HEK293 (cell line): Measurements from ENCODE around the gene TEX12.

Experiments
- CTCF ChIA-PET: fragments of 350-600 bp; formaldehyde crosslinking; extraction: SDS; loops from one replicate; lab custom pipeline; 2021; ENCODE audit warnings: antibody characterized with exemption; lab: Yijun Ruan, JAX
- POLR2A ChIA-PET: fragments of 300-600 bp; formaldehyde crosslinking; extraction: SDS; loops from one replicate; lab custom pipeline; 2020; ENCODE audit warnings: antibody characterized with exemption, inconsistent platforms; lab: Yijun Ruan, JAX
- H3K27ac ChIP-seq: fragments of 200-500 bp; sonication (Bioruptor generic); 2 replicates; pipeline ENCODE4 v1.5.1; 2014; ENCODE audit warnings: low read depth, low read length, control low read depth, inconsistent platforms; ENCODE audit errors: extremely low read depth
- H3K36me3 ChIP-seq, 2 experiments: fragments of 200-500 bp in 1 of 2; sonication (Bioruptor generic) in 1 of 2; 1 replicate in 1 of 2; 2 replicates in 1 of 2; pipeline ENCODE4 v1.5.1; 2014 to 2017; ENCODE audit warnings: inconsistent platforms in 2 of 2, low read length in 2 of 2; ENCODE audit not compliant: control insufficient read depth in 2 of 2, insufficient read depth in 1 of 2
- H3K4me1 ChIP-seq: fragments of 200-500 bp; sonication (Bioruptor generic); 2 replicates; pipeline ENCODE4 v1.5.1; 2014; ENCODE audit warnings: mild to moderate bottlenecking, low read length, inconsistent platforms; ENCODE audit not compliant: control insufficient read depth, insufficient read depth
- H3K4me3 ChIP-seq: 2 replicates; pipeline ENCODE4 v1.5.1; 2011; ENCODE audit warnings: low read depth, mild to moderate bottlenecking, control low read depth, low read length, moderate library complexity
- H3K9me3 ChIP-seq: fragments of 200-500 bp; sonication (Bioruptor generic); 2 replicates; pipeline ENCODE4 v1.5.1; 2014; ENCODE audit warnings: low read depth, low read length, inconsistent platforms; ENCODE audit not compliant: control insufficient read depth, insufficient read depth
- BCL11B ChIP-seq: fragments of 450-650 bp; formaldehyde crosslinking; IDR thresholded peaks from 2 replicates; pipeline ENCODE4 v1.5.1; 2016; ENCODE audit warnings: low read depth, missing biosample characterization, missing genetic modification characterization
- CTCF ChIP-seq: fragments of 450-650 bp; formaldehyde crosslinking; IDR thresholded peaks from 2 replicates; pipeline ENCODE4 v1.5.1; 2016; ENCODE audit warnings: missing biosample characterization, missing genetic modification characterization
- EGR2 ChIP-seq: fragments of 450-650 bp; formaldehyde crosslinking; IDR thresholded peaks from 2 replicates; pipeline ENCODE4 v1.5.1; 2016; ENCODE audit warnings: low read depth, missing biosample characterization, missing genetic modification characterization
- FEZF1 ChIP-seq: fragments of 450-650 bp; formaldehyde crosslinking; IDR thresholded peaks from 2 replicates; pipeline ENCODE4 v1.5.1; 2016; ENCODE audit warnings: missing biosample characterization, missing genetic modification characterization
- KLF7 ChIP-seq: fragments of 450-650 bp; formaldehyde crosslinking; IDR thresholded peaks from 2 replicates; pipeline ENCODE4 v1.5.1; 2016; ENCODE audit warnings: missing biosample characterization, missing genetic modification characterization, borderline replicate concordance
- KLF9 ChIP-seq: fragments of 450-650 bp; formaldehyde crosslinking; IDR thresholded peaks from 2 replicates; pipeline ENCODE4 v1.5.1; 2016; ENCODE audit warnings: missing biosample characterization, missing genetic modification characterization, low read depth
- PBX3 ChIP-seq: sonication (generic); formaldehyde crosslinking; IDR thresholded peaks from 2 replicates; pipeline ENCODE4 v1.8.1; 2022; ENCODE audit warnings: mild to moderate bottlenecking, moderate library complexity, missing genetic modification reagents
- SP2 ChIP-seq: fragments of 450-650 bp; formaldehyde crosslinking; IDR thresholded peaks from 2 replicates; pipeline ENCODE4 v1.5.1; 2016; ENCODE audit warnings: missing biosample characterization, missing genetic modification characterization
- SP7 ChIP-seq: fragments of 450-650 bp; formaldehyde crosslinking; IDR thresholded peaks from 2 replicates; pipeline ENCODE4 v1.5.1; 2016; ENCODE audit warnings: missing biosample characterization, missing genetic modification characterization
- TRIM28 ChIP-seq: IDR thresholded peaks from 2 replicates; pipeline ENCODE4 v1.6.1; 2011; ENCODE audit warnings: low read length, control low read depth, borderline replicate concordance
- ZBTB21 ChIP-seq: fragments of 450-650 bp; formaldehyde crosslinking; IDR thresholded peaks from 2 replicates; pipeline ENCODE4 v1.5.1; 2017; ENCODE audit warnings: missing biosample characterization, missing genetic modification characterization
- ZEB2 ChIP-seq: fragments of 450-650 bp; formaldehyde crosslinking; IDR thresholded peaks from 2 replicates; pipeline ENCODE4 v1.5.1; 2016; ENCODE audit warnings: missing biosample characterization, missing genetic modification characterization
- ZNF398 ChIP-seq: fragments of 450-650 bp; formaldehyde crosslinking; IDR thresholded peaks from 2 replicates; pipeline ENCODE4 v1.5.1; 2017; ENCODE audit warnings: missing biosample characterization, missing genetic modification characterization
- ZNF529 ChIP-seq: fragments of 450-650 bp; formaldehyde crosslinking; IDR thresholded peaks from 2 replicates; pipeline ENCODE4 v1.5.1; 2017; ENCODE audit warnings: missing genetic modification characterization, missing biosample characterization; ENCODE audit not compliant: insufficient replicate concordance
- ZNF558 ChIP-seq: fragments of 450-650 bp; formaldehyde crosslinking; IDR thresholded peaks from 2 replicates; pipeline ENCODE4 v1.5.1; 2016; ENCODE audit warnings: missing biosample characterization, missing genetic modification characterization
- ZNF560 ChIP-seq: fragments of 450-650 bp; formaldehyde crosslinking; IDR thresholded peaks from 2 replicates; pipeline ENCODE4 v1.5.1; 2017; ENCODE audit warnings: missing biosample characterization, missing genetic modification characterization, borderline replicate concordance
- ZNF571 ChIP-seq: fragments of 450-650 bp; formaldehyde crosslinking; IDR thresholded peaks from 2 replicates; pipeline ENCODE4 v1.5.0; 2017; ENCODE audit warnings: missing biosample characterization, missing genetic modification characterization
- ZNF596 ChIP-seq: fragments of 450-650 bp; IDR thresholded peaks from 2 replicates; pipeline ENCODE4 v1.5.0; 2018; ENCODE audit warnings: missing biosample characterization, mild to moderate bottlenecking, missing genetic modification characterization, moderate library complexity
- ZNF654 ChIP-seq: fragments of 450-650 bp; formaldehyde crosslinking; IDR thresholded peaks from 2 replicates; pipeline ENCODE4 v1.5.1; 2016; ENCODE audit warnings: low read depth, missing biosample characterization, missing genetic modification characterization
- ZNF701 ChIP-seq: fragments of 450-650 bp; formaldehyde crosslinking; IDR thresholded peaks from 2 replicates; pipeline ENCODE4 v1.5.1; 2016; ENCODE audit warnings: missing biosample characterization, missing genetic modification characterization
- TF ChIP-seq, protein P1 (sequence below): fragments of 450-650 bp; formaldehyde crosslinking; conservative IDR thresholded peaks from 2 replicates; pipeline ENCODE4 v1.5.1; 2016; ENCODE audit warnings: low read depth, missing biosample characterization, missing genetic modification characterization
- TF ChIP-seq, protein P2 (sequence below): fragments of 450-650 bp; formaldehyde crosslinking; IDR thresholded peaks from 2 replicates; pipeline ENCODE4 v1.5.1; 2016; ENCODE audit warnings: missing biosample characterization, missing genetic modification characterization
- TF ChIP-seq, protein P3 (sequence below): fragments of 450-650 bp; IDR thresholded peaks from 2 replicates; pipeline ENCODE4 v1.5.1; 2018; ENCODE audit warnings: missing biosample characterization, missing genetic modification characterization

The TEX12 gene

GRCh38 chr11:112156956-112157766 is 10.0 kb upstream of the TEX12 start:
- ChIA-PET CTCF (interaction anchor here (0.6 to 1.7 kb wide), 8 partner anchors 10 to 123 kb away, joined by 3 to 11 read pairs (median 6); partner anchors contain the start of gene BCO2), POLR2A (interaction anchor here (1.5 kb wide), 1 partner anchor 12 kb away, joined by 6 read pairs; no protein-coding TSS in a partner anchor)
- no peaks in the 10 kb centered on the region for H3K36me3 ChIP-seq
- no peak overlapping the region for H3K4me3 ChIP-seq
- no peaks in the 10 kb centered on the region for H3K4me1 ChIP-seq
- no peak overlapping the region for H3K27ac ChIP-seq
- no peaks in the 10 kb centered on the region for H3K9me3 ChIP-seq
- TF ChIP-seq ZBTB21 (tag by site-specific recombination) (peak; percentile 75), ZNF558 (no peak), PBX3 (CRISPR knock-in tag) (no peak), ZNF596 (tag by site-specific recombination) (no peak), TRIM28 (no peak), ZNF654 (tag by site-specific recombination) (peak; percentile 4; the same call in 1 of the 2 replicates), FEZF1 (no peak), ZNF398 (tag by site-specific recombination) (no peak), KLF9 (no peak), ZEB2 (peak; percentile 56), SP2 (tag by site-specific recombination) (no peak), SP7 (tag by site-specific recombination) (peak; percentile 28; the same call in 1 of the 2 replicates), ZNF529 (no peak), ZNF701 (tag by site-specific recombination) (no peak), ZNF560 (no peak), EGR2 (tag by site-specific recombination) (no peak), KLF7 (no peak), ZNF571 (tag by site-specific recombination) (no peak), CTCF (tag by site-specific recombination) (no peak), BCL11B (tag by site-specific recombination) (no peak)
- TF ChIP-seq, protein P1, sequence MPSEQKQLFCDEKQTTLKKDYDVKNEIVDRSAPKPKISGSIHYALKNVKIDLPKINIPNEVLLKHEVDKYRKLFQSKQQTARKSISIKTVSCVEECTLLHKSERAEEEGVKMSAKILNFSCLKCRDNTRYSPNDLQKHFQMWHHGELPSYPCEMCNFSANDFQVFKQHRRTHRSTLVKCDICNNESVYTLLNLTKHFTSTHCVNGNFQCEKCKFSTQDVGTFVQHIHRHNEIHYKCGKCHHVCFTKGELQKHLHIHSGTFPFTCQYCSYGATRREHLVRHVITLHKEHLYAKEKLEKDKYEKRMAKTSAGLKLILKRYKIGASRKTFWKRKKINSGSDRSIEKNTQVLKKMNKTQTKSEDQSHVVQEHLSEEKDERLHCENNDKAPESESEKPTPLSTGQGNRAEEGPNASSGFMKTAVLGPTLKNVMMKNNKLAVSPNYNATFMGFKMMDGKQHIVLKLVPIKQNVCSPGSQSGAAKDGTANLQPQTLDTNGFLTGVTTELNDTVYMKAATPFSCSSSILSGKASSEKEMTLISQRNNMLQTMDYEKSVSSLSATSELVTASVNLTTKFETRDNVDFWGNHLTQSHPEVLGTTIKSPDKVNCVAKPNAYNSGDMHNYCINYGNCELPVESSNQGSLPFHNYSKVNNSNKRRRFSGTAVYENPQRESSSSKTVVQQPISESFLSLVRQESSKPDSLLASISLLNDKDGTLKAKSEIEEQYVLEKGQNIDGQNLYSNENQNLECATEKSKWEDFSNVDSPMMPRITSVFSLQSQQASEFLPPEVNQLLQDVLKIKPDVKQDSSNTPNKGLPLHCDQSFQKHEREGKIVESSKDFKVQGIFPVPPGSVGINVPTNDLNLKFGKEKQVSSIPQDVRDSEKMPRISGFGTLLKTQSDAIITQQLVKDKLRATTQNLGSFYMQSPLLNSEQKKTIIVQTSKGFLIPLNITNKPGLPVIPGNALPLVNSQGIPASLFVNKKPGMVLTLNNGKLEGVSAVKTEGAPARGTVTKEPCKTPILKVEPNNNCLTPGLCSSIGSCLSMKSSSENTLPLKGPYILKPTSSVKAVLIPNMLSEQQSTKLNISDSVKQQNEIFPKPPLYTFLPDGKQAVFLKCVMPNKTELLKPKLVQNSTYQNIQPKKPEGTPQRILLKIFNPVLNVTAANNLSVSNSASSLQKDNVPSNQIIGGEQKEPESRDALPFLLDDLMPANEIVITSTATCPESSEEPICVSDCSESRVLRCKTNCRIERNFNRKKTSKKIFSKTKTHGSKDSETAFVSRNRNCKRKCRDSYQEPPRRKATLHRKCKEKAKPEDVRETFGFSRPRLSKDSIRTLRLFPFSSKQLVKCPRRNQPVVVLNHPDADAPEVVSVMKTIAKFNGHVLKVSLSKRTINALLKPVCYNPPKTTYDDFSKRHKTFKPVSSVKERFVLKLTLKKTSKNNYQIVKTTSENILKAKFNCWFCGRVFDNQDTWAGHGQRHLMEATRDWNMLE (tag by site-specific recombination) = no peak
- TF ChIP-seq, protein P2, sequence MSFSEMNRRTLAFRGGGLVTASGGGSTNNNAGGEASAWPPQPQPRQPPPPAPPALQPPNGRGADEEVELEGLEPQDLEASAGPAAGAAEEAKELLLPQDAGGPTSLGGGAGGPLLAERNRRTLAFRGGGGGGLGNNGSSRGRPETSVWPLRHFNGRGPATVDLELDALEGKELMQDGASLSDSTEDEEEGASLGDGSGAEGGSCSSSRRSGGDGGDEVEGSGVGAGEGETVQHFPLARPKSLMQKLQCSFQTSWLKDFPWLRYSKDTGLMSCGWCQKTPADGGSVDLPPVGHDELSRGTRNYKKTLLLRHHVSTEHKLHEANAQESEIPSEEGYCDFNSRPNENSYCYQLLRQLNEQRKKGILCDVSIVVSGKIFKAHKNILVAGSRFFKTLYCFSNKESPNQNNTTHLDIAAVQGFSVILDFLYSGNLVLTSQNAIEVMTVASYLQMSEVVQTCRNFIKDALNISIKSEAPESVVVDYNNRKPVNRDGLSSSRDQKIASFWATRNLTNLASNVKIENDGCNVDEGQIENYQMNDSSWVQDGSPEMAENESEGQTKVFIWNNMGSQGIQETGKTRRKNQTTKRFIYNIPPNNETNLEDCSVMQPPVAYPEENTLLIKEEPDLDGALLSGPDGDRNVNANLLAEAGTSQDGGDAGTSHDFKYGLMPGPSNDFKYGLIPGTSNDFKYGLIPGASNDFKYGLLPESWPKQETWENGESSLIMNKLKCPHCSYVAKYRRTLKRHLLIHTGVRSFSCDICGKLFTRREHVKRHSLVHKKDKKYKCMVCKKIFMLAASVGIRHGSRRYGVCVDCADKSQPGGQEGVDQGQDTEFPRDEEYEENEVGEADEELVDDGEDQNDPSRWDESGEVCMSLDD (tag by site-specific recombination) = no peak
- TF ChIP-seq, protein P3, sequence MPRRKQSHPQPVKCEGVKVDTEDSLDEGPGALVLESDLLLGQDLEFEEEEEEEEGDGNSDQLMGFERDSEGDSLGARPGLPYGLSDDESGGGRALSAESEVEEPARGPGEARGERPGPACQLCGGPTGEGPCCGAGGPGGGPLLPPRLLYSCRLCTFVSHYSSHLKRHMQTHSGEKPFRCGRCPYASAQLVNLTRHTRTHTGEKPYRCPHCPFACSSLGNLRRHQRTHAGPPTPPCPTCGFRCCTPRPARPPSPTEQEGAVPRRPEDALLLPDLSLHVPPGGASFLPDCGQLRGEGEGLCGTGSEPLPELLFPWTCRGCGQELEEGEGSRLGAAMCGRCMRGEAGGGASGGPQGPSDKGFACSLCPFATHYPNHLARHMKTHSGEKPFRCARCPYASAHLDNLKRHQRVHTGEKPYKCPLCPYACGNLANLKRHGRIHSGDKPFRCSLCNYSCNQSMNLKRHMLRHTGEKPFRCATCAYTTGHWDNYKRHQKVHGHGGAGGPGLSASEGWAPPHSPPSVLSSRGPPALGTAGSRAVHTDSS (tag by site-specific recombination) = no peak
